ENCODE results near the gene UNC79.

DNA sequence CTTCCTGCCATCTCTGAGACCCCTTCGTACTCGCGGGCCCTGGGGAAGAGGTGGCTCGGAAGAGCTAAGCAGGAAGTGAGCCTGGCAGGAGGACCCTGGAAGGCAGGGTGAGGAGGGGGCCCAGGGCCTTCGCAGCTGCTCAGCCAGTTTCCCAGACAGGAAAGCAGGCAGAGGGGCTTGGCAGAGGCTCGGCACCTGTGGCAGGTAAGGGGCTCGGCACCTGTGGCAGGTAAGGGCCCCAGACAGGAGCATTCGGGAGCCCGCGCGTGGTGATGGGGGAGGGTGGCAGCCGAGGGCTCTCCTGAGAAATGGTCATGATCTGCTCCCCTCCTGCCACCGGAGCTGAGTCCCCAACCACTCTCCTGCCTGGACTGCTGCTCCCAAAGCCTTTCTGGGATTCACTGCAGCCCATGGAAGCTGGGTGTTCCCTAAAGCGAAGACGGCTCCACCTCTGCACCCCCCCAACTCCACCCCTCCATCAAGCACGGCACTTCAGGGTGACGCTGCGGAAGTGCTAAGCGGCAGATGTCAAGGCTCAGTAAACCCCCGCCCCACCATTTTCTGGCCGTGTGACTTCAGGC is 294.4 kb downstream of the UNC79 start:
- TF ChIP-seq CTCF (IDR thresholded peaks at IDR 0.05 in 2 of 3, conservative IDR thresholded peaks at IDR 0.05 in 1 of 3; ENCODE audit: control insufficient read depth in 2 of 3, extremely low read depth in 1 of 3, insufficient read depth in 1 of 3, low read depth in 3 of 3, low read length in 3 of 3) (no peak), FOS (IDR thresholded peaks at IDR 0.05; ENCODE audit: borderline replicate concordance, extremely low read depth, insufficient read length) (no peak), ATF2 (IDR thresholded peaks at IDR 0.05; ENCODE audit: low read length) (no peak), CHD1 (IDR thresholded peaks at IDR 0.05; ENCODE audit: low read depth, low read length) (no peak), POLR2AphosphoS2 (IDR thresholded peaks at IDR 0.05; ENCODE audit: low read depth, low read length) (no peak), PBX3 (IDR thresholded peaks at IDR 0.05; ENCODE audit: insufficient replicate concordance, low read depth, low read length) (no peak), EP300 (IDR thresholded peaks at IDR 0.05; ENCODE audit: borderline replicate concordance in 1 of 2, control insufficient read depth in 1 of 2, low read depth in 2 of 2, low read length in 2 of 2) (no peak), POLR2A (IDR thresholded peaks at IDR 0.05; ENCODE audit: low read depth, low read length) (no peak), CEBPB (IDR thresholded peaks at IDR 0.05; ENCODE audit: borderline replicate concordance in 1 of 2, low read depth in 2 of 2, low read length in 2 of 2) (no peak), KDM1A (IDR thresholded peaks at IDR 0.05; ENCODE audit: borderline replicate concordance) (no peak), MLLT1 (IDR thresholded peaks at IDR 0.05) (no peak), MYC (IDR thresholded peaks at IDR 0.05; ENCODE audit: insufficient read depth, insufficient read length, insufficient replicate concordance, low read length, severe bottlenecking) (no peak)
- TF ChIP-seq, protein P1, sequence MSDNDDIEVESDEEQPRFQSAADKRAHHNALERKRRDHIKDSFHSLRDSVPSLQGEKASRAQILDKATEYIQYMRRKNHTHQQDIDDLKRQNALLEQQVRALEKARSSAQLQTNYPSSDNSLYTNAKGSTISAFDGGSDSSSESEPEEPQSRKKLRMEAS (IDR thresholded peaks at IDR 0.05; ENCODE audit: low read depth, low read length), result no peak
- TF ChIP-seq, protein P2, sequence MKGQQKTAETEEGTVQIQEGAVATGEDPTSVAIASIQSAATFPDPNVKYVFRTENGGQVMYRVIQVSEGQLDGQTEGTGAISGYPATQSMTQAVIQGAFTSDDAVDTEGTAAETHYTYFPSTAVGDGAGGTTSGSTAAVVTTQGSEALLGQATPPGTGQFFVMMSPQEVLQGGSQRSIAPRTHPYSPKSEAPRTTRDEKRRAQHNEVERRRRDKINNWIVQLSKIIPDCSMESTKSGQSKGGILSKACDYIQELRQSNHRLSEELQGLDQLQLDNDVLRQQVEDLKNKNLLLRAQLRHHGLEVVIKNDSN (IDR thresholded peaks at IDR 0.05; ENCODE audit: borderline replicate concordance, extremely low read length, insufficient read depth, low read depth, low read length), result no peak
